DND-41 (cell line): ENCODE data around the gene CHMP4B.

Experiments used
- CTCF ChIP-seq: IDR thresholded peaks from 2 replicates; pipeline ENCODE4 v1.5.1; 2012; ENCODE audit warnings: borderline replicate concordance, low read length, moderate library complexity, mild to moderate bottlenecking; ENCODE audit not compliant: poor library complexity, severe bottlenecking; ENCODE audit errors: extremely low read depth
- EZH2 ChIP-seq: IDR thresholded peaks from 3 replicates; pipeline ENCODE4 v1.6.1; 2012; ENCODE audit warnings: borderline replicate concordance, low read depth, mild to moderate bottlenecking, moderate library complexity, low read length, inconsistent platforms; ENCODE audit not compliant: severe bottlenecking

GRCh38 chr20:33901132-33901523 is 90.0 kb downstream of the CHMP4B start:
- TF ChIP-seq CTCF (no peak), EZH2 (no peak)
